ENCODE measurements around the gene OR2A7. TPM values are rescaled to one million over a fixed set of nuclear protein-coding genes. Genes with fewer than 3 reads are reported as not detected.
"Not testable (repeated sequence)": the region's sequence is repeated elsewhere in the genome, so short reads cannot be mapped to it uniquely, and the experiment has no call there.

OR2A7 gene, protein sequence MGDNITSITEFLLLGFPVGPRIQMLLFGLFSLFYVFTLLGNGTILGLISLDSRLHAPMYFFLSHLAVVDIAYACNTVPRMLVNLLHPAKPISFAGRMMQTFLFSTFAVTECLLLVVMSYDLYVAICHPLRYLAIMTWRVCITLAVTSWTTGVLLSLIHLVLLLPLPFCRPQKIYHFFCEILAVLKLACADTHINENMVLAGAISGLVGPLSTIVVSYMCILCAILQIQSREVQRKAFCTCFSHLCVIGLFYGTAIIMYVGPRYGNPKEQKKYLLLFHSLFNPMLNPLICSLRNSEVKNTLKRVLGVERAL
- polyA plus RNA-seq (2013, experiment 1 of 2): 0.85 TPM
- 1.1 TPM for polyA plus RNA-seq (2013, experiment 2 of 2)

DNA sequence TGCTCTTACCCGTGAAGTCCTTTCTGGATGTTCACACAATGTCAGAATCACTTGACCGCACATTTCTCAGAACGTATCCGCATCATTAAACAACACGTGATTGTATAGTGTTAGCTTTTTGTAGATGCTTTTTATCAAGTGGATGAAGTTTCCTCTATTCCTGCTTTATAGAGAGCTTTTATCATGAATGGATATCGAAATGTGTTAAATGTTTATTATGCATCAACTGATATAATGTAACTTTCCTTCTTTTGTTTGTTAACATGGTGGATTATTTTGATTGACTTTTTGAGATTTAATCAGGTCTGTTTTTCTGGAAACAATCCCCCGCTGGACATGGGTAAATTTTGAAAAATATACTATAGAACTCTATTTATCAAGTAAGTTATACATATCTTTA lies at the start of gene OR2A7:
OR2A7 (minus strand) TSS at position 101 of the 400 bp plus-strand sequence. CDS start 5,164 bp downstream, outside the sequence.
- not testable (repeated sequence) for H3K27me3 ChIP-seq (ENCODE audit: insufficient read depth, low read length); H3K9ac ChIP-seq (ENCODE audit: low read depth, low read length); H3K4me3 ChIP-seq (ENCODE audit: low read length); H3K36me3 ChIP-seq (ENCODE audit: insufficient read depth, low read length); H3K27ac ChIP-seq (ENCODE audit: low read depth, low read length); H3K9me3 ChIP-seq (ENCODE audit: insufficient read depth, low read depth, low read length); H3K4me1 ChIP-seq (ENCODE audit: insufficient read depth, low read length)
- WGBS: 95% methylated on average over 5 of the region's 7 CpGs

DNA sequence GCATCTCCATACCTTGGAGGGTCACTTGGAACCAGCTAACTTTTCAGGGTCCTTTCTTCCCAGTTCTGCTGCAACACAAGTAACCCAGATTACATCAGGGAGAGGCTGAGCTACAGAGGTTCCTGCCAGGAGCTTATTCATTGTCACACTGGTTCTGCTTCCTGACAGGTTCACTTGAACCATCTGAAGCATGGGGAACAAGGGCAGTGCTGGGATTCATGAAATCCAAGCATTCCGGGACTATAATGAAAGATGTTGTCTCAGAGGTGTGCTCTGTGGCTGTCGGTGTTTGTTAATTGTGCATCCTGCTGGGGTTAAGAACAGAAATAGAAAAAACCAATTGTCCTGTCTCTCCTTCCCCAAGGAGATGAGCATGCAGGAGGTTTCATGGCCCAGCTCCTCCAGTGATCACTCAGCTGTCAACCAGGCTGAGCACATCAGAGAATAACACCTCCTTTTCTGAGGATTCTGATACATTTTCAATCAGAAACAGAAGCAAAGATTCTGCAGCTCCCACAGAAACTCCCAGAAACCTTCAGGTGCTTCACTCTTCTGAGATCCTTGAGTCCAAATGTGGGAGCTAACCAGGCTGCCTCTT lies 47.4 kb upstream of the OR2A7 start, which contains the start of gene OR2A1:
OR2A1 (plus strand) TSS at position 548 of the 598 bp plus-strand sequence. CDS start 5,706 bp downstream, outside the sequence.
- H3K9me3 ChIP-seq (ENCODE audit: insufficient read depth, low read depth, low read length); H3K9ac ChIP-seq (ENCODE audit: low read depth, low read length); H3K27ac ChIP-seq (ENCODE audit: low read depth, low read length); H3K27me3 ChIP-seq (ENCODE audit: insufficient read depth, low read length); H3K4me1 ChIP-seq (ENCODE audit: insufficient read depth, low read length); H3K36me3 ChIP-seq (ENCODE audit: insufficient read depth, low read length); H3K4me3 ChIP-seq (ENCODE audit: low read length): not testable (repeated sequence)
- 100% methylated on average over 1 of the region's 2 CpGs for WGBS

DNA sequence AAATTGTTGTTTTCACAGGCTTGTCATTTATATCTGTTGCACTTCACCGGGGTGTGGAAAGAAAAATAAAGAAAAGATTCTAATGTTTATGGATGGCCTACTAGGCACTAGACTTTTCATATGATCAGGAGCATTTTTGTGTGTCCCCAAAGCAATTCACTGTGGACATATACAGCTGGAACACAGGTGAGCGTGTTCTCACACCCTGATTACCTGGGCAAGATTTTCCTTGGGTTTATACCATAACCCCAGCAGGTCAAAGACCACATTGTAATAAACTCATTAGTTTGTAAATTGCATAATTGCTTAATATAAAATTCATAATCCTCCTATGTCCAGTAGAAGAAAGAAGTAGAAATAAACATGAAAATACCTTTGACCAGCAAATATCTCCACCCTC lies 46.6 kb upstream of the OR2A7 start:
- not testable (repeated sequence) for H3K9ac ChIP-seq (ENCODE audit: low read depth, low read length); H3K4me1 ChIP-seq (ENCODE audit: insufficient read depth, low read length); H3K4me3 ChIP-seq (ENCODE audit: low read length); H3K9me3 ChIP-seq (ENCODE audit: insufficient read depth, low read depth, low read length); H3K36me3 ChIP-seq (ENCODE audit: insufficient read depth, low read length); H3K27me3 ChIP-seq (ENCODE audit: insufficient read depth, low read length); H3K27ac ChIP-seq (ENCODE audit: low read depth, low read length)
- WGBS: no CpG with 5 or more reads among the region's 2 CpGs

DNA sequence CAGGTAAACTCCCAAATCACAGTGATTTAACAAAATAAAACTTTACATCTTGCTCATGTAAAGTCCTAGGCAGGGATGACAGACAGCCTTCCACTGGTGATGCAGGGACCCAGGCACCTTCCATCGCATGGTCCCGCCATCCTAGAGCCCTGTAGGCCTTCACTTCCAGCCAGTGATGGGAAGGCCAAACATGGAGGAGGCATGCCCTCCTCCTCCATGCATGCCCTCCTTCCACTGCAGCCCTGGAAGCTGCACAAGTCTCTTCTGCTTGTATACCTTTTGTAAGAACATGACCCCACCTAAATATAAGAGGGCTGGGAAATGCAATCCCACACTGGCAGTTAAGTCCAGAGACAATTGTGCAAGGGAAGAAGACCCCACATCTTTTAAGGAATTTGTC lies 45.1 kb upstream of the OR2A7 start:
- no CpG with 5 or more reads among the region's 2 CpGs for WGBS
- not testable (repeated sequence) for H3K4me1 ChIP-seq (ENCODE audit: insufficient read depth, low read length)

DNA sequence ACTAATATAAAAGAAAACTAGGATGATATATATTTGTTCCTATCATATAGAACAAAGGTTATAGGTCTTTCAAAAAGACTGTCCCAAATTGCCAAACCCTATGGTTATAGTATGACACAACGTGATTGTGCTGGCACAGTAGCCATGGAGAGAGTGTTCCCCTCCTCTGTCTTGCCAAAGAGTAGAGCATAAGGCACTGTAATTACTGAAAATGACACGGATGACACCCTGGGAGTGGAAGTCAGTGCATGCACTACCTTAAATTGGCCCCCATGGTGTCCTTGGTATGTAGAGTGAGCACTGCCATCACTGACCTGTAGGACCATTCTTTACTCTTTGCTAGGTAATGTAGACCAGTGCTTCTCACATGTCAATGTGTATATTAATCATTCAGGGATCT lies 40.6 kb upstream of the OR2A7 start:
- not testable (repeated sequence) for H3K9ac ChIP-seq (ENCODE audit: low read depth, low read length); H3K36me3 ChIP-seq (ENCODE audit: insufficient read depth, low read length); H3K27ac ChIP-seq (ENCODE audit: low read depth, low read length); H3K9me3 ChIP-seq (ENCODE audit: insufficient read depth, low read depth, low read length); H3K27me3 ChIP-seq (ENCODE audit: insufficient read depth, low read length); H3K4me1 ChIP-seq (ENCODE audit: insufficient read depth, low read length); H3K4me3 ChIP-seq (ENCODE audit: low read length)
- WGBS: no CpG with 5 or more reads among the region's 2 CpGs

More for the DNA sequence above, 45.1 kb upstream of the OR2A7 start:
- not testable (repeated sequence) for H3K9me3 ChIP-seq (ENCODE audit: insufficient read depth, low read depth, low read length); H3K27me3 ChIP-seq (ENCODE audit: insufficient read depth, low read length); H3K36me3 ChIP-seq (ENCODE audit: insufficient read depth, low read length); H3K27ac ChIP-seq (ENCODE audit: low read depth, low read length); H3K4me3 ChIP-seq (ENCODE audit: low read length); H3K9ac ChIP-seq (ENCODE audit: low read depth, low read length)

DNA sequence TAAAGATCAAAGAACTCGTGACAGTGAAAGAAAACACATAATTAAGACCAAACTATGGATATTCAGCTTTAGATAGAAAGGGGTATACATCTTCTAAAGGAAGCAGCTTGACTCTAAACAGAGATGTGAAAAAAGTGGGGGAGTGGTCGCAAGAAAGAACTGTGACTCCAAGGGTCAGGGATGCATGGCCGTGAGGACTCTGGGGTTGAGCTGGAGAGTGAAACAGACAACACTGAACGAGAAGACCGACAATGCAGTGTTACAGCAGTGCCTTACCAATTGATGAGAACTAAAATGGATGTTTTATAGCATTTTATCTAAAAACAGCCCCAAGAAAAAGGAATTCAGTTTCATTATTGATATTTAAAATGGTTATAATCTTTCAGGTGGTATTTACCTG lies 39.0 kb upstream of the OR2A7 start:
- no CpG with 5 or more reads among the region's 5 CpGs for WGBS
- H3K9ac ChIP-seq (ENCODE audit: low read depth, low read length): not testable (repeated sequence)

DNA sequence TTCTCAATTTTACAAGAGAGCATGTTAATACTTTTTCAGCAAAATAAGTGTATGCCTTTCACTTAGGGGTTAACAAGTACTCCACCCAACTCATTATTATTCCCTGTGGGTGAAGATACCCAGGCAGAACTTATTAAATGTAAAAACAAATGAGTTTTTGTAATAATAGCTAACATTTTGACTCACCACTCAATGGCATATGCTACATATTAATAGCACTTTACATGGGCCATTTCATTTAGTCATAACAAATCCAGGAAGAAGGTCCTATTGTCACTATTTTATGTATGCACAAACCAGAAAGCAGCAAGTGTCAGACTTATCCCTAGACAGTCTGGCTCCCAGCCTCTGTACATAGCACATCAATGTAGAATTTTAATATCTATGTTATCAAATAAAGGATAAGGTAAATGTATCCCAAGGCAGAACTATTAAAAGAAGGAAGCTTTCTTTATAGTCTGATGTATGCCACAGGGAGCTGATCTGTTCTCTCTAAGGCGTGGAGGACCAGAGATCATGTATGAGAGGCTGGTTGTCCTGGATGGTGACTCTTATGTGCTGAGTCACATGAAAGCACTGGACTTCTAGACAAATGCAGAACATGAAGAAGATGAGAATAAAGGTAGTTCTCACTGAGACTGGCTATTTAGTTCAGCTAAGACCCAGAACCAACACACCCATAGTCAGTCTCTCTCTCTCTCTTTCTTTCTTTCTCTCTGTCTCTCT lies 38.1 kb upstream of the OR2A7 start:
- WGBS: no CpG with 5 or more reads among the region's 1 CpG
- not testable (repeated sequence) for H3K27me3 ChIP-seq (ENCODE audit: insufficient read depth, low read length); H3K9ac ChIP-seq (ENCODE audit: low read depth, low read length); H3K4me3 ChIP-seq (ENCODE audit: low read length); H3K36me3 ChIP-seq (ENCODE audit: insufficient read depth, low read length); H3K27ac ChIP-seq (ENCODE audit: low read depth, low read length); H3K9me3 ChIP-seq (ENCODE audit: insufficient read depth, low read depth, low read length); H3K4me1 ChIP-seq (ENCODE audit: insufficient read depth, low read length)

More for the DNA sequence above, 39.0 kb upstream of the OR2A7 start:
- not testable (repeated sequence) for H3K36me3 ChIP-seq (ENCODE audit: insufficient read depth, low read length); H3K27me3 ChIP-seq (ENCODE audit: insufficient read depth, low read length); H3K4me1 ChIP-seq (ENCODE audit: insufficient read depth, low read length); H3K4me3 ChIP-seq (ENCODE audit: low read length); H3K27ac ChIP-seq (ENCODE audit: low read depth, low read length); H3K9me3 ChIP-seq (ENCODE audit: insufficient read depth, low read depth, low read length)

DNA sequence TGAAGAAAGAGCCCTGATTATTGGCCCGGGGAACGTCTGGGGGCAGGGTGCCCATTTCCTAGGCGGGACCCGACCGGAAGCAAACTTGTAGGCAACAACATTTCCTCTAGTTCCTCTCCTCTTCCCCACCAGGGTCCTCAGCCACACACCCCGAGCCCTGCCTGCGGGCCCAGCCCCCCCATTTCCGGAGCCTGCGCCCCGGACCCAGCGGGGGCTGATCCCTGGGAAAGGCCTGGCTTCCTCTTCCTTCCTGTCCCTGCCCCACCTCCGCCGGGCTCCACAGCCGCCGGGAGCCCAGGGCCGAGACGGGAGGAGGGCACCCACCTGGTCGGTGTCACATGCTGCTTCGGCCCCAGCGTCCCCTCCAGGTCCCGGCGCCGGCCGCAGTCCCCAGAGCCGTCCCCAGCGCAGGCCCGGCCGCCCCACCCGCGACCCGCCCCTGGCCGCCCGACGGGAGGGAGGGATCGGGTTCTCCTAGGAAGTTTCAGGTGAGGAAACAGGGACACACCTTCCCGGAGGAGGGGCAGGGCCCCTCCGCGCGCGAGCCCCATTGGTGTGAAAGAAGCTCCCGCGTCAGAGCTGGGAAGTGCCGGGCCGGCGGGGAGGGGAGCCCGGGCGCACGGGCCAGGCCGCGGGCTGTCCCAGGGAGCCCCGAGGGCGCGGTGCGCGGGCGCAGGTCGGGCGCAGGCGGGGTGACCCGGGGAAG lies 29.4 kb upstream of the OR2A7 start:
- WGBS: no CpG with 5 or more reads among the region's 60 CpGs
- not testable (repeated sequence) for H3K27me3 ChIP-seq (ENCODE audit: insufficient read depth, low read length); H3K4me1 ChIP-seq (ENCODE audit: insufficient read depth, low read length); H3K36me3 ChIP-seq (ENCODE audit: insufficient read depth, low read length); H3K4me3 ChIP-seq (ENCODE audit: low read length); H3K27ac ChIP-seq (ENCODE audit: low read depth, low read length); H3K9me3 ChIP-seq (ENCODE audit: insufficient read depth, low read depth, low read length); H3K9ac ChIP-seq (ENCODE audit: low read depth, low read length)

DNA sequence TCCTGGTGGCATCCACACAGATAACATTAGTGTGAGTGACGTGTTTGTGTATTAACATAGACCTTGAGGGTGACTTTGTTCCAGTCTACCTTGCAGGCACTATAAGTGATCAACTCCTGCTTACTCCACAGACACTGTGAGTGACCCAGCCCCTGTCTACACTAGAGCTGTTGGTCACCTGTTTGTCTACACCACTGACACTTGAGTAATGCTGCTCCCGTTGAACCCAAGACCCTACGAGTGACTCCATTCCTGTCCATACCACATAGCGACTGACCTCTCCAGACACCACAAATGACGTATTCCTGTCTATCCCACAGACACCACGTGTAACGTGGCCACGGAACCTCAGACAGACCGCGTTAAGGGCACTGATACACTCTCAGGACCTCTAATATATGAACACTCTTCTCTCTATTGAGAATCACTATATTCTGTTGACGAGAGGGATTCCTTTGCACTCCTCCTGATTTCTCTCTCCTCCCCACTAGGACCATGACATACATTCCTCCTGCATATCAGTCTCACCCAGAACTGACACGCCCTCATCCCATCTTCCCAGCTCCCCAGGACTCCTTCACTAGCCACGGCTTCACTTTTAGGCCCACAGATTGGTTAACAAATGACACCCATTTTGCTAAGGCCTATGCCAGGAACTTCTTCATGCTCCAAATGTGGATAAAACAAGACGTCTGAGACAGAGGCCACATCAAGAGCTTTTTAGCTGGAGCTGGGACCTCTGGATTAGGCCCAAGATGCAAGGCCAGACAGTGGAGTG lies 28.0 kb upstream of the OR2A7 start:
- WGBS: 93% methylated on average over 3 of the region's 14 CpGs
- not testable (repeated sequence) for H3K9me3 ChIP-seq (ENCODE audit: insufficient read depth, low read depth, low read length); H3K36me3 ChIP-seq (ENCODE audit: insufficient read depth, low read length); H3K27me3 ChIP-seq (ENCODE audit: insufficient read depth, low read length); H3K4me3 ChIP-seq (ENCODE audit: low read length); H3K4me1 ChIP-seq (ENCODE audit: insufficient read depth, low read length); H3K9ac ChIP-seq (ENCODE audit: low read depth, low read length); H3K27ac ChIP-seq (ENCODE audit: low read depth, low read length)

DNA sequence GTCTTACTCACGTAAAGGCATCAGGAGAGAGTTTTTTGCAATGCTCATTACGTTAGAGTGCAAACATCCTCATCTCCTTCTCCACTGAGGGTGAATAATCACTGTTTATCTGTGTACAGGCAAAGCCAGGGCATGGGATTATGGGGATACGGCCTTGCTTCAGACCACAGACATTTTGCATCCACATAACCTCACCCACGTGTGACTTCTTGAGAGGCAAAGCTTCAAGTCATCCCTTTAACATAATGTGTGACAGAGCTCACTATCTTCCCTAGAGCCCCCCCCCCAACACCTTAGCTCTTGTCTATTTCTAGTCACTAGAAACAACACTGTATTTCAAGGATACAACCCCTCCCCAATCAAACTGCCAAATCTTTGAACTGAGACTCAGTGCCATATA lies 27.0 kb upstream of the OR2A7 start:
- H3K4me3 ChIP-seq (ENCODE audit: low read length); H3K4me1 ChIP-seq (ENCODE audit: insufficient read depth, low read length); H3K27ac ChIP-seq (ENCODE audit: low read depth, low read length); H3K9me3 ChIP-seq (ENCODE audit: insufficient read depth, low read depth, low read length); H3K9ac ChIP-seq (ENCODE audit: low read depth, low read length); H3K36me3 ChIP-seq (ENCODE audit: insufficient read depth, low read length); H3K27me3 ChIP-seq (ENCODE audit: insufficient read depth, low read length): not testable (repeated sequence)
- WGBS: 85% methylated on average over 2 of the region's 4 CpGs
